ENCODE measurements around the gene CAPRIN1.
"Not testable (repeated sequence)": the region's sequence is repeated elsewhere in the genome, so short reads cannot be mapped to it uniquely, and the experiment has no call there.

Gene CAPRIN1

DNA sequence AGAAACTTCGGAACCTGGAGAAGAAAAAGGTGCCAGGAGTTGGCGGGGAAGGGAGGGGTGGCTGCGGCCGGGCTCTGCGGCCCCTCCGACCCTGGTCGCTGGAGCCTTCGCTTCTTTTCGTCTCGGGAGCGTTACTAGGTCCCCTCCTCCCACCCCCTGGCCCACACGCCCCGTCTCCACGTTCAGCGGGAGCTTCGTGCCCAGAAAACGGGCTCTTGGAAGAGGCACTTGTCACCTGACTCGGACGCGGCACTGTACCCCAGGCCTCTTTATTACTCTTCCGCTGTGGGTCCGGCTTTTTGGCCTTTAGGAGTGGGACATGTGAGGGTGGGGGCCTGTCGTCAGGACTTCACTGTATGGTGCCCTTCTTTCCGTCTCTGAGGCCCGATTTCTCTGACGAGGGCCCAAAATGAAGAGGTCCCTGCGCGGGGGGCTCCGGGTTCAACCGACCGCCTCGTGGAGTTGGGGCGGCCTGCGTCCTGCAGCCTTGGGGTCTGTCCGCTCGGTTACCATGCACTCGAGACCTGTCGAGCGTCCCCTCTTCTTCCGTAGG, 1.2 kb downstream of the CAPRIN1 start:
- DNase-seq, result no peak

DNA sequence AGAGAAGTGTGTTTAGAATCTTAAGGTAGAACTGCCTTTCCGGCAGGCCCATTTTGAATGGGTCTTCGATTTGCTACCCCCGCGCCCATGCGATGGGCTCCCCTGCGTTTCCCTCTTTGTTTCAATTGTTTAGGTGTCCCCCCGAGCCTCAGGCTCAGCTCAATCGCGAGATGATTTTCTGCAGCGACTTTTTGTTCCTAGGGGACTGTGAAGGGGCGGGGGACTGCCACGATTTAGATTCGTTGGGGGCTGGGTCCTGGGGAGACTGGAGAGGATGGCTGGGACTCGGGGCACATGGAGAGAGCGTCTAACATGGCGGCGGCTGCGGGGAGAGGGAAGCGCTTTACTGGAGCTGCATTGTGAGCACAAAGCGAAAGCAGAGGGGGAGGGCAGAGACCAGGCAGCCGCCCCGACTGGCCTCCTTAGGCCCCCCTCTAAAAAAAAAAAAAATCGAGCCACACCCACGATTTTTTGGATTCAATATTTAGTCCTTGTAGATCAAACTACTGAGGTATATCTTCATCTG, 1.7 kb downstream of the CAPRIN1 start:
- peak; percentile 81 to 84 for DNase-seq

- DNase-seq, result not testable (repeated sequence)
Measured at GRCh38 chr11:34054351-34054750, 2.8 kb downstream of the CAPRIN1 start.

DNA sequence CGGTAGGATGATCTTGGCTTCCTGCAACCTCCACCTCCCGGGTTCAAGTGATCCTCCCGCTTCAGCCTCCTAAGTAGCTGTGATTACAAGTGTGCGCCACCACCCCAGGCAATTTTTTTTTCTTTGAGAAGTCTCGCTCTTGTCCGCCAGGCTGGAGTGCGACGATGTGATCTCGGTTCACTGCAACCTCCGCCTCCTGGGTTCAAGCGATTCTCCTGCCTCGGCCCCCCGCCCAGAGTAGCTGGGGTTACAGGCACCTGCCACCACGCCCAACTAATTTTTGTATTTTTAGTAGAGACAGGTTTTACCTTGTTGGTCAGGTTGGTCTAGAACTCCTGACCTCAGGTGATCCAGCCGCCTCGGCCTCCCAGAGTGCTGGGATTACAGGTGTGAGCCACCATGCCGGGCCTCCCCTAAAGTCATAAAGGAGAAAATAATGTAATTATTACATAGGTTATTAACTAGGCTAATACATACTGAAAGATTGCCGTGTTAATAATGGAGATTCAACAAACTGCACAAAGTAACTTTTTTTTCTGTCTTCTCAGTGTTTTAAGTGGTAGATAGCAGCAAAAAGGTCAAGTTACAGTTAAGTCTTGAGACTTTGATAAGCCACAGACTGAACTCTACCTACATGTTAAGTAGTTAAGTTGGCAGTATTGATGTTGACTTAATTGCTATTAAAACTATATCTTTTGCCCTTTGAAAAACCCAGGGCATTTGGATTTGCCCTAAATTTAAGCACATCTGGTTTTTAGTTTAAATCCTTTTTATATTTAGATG, 3.9 kb downstream of the CAPRIN1 start:
- DNase-seq, result no peak

DNA sequence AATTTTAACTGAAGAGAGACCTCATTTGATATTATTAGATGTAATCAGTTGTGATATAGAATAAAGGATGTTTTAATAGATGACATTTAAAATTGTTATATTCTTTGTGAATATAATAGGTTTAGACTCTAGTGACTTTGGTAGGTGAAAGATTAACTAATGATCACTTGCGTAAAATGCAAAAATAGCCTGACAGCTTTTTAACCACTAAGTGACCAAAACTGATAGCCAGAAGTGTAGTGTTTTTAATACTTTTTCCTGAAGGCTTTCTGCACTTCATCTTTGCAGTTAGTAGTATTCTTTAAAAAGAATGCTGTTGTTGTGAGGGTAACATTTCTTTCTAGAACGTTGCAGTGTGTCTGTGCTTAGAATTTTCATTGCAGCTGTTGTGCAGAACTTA, 5.1 kb downstream of the CAPRIN1 start:
- no peak for DNase-seq

DNA sequence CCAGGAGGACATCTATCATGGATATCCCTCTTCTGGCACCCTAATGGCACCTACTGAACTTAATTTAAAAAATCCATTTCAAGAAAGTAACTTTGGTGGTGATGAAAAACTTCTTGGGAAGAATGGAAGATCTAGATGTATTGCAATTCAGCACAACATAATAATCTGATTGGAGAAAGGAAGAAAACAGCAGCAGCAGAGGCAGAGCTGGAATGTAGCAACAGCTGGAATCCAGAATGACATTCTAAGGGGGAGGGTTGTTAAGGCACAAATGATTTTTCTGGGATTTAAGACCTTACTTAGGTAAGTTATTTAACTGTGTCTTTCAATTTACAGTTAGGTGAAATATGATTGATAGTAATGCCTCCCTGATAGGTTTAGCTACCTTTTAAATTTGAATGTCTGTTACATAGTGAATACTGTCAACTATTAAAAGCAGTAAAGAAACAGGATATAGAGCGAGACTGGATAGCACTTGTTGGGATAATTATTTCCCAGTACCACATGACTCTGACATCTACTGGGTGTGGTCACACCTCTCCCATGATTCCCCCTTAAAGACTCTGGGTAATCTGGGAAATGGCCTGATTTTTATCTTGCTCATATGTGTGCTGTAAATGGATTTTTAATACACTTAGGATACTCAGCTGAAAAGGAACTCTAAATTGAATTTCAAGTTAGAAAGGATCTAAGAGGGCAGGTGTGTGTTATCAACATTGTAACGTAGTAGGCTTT, 11.7 kb downstream of the CAPRIN1 start:
- no peak for DNase-seq

DNA sequence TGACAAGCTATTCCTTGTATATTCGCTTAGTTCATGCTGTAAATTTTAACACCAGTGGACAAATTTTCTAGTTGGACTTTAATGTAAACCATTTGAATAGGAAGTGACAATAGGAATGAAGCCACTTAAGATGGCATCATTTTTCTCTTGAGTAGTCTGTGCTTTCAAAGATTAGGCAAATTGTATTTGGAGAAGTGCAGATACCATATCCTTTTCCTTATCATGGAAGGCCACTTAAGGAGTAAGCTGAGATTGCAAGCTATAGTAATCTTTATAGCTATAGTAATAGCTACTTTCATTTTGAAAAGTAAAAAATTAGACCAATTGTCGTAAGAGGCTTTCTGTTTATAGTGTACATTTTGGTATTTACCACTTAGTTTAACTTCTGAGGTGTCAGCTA, 12.8 kb downstream of the CAPRIN1 start:
- no peak for DNase-seq

DNA sequence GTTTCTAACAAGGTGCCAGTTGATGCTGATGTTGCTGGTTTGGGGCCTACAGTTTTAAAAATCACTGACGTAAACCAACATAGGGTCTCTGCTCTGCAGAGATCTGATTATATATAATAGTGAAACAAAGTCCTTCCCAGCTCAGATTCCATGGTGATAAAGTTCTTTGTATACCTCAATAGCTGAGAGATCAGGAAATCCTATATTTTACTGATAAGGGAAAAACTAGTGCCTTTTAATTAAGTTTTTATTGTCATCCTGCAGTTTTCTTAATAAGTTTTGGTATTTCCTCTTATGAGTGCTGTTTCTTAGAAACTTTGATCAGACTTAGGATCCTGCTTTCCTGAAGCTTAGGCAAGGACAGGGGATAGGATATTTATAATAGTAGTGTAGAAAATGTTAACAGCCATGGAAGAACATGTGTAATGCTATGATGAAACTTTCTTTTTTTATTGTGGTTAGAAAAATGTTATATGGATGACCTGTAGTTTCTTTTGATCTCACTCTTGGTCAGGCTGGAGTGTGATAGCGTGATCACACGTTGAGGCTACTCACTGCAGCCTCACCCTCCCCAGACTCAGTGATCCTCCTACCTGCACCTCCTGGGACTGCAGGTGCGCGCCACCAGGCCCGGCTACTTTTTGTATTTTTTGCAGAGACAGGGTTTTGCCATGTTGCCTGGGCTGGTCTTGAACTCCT, 14.1 kb downstream of the CAPRIN1 start:
- peak in 1 of 2 donors; percentile 28 for DNase-seq

- DNase-seq, result not testable (repeated sequence)
Measured at GRCh38 chr11:34066766-34067165, 15.2 kb downstream of the CAPRIN1 start.

GRCh38 chr11:34067383-34068065, 16.0 kb downstream of the CAPRIN1 start:
- DNase-seq, result no peak

GRCh38 chr11:34068111-34068510, 16.6 kb downstream of the CAPRIN1 start:
- DNase-seq, result no peak

DNA sequence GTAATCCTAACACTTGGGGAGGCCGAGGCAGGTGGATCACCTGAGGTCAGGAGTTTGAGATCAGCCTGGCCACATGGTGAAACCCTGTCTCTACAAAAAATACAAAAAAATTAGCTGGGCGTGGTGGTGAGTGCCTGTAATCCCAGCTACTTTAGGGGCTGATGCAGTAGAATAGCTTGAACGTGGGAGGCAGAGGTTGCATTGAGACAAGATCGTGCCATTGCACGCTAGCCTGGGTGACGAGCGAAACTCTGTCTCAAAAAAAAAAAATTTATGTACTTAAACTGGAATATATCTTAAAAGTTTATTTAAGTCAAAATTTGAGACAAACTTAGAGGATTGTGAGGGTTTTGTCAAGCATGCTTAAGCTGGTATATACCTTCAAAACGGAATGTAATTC, 19.8 kb downstream of the CAPRIN1 start:
- DNase-seq, result not testable (repeated sequence)

- DNase-seq, result no peak
Measured at GRCh38 chr11:34072041-34072440, 20.5 kb downstream of the CAPRIN1 start.

DNA sequence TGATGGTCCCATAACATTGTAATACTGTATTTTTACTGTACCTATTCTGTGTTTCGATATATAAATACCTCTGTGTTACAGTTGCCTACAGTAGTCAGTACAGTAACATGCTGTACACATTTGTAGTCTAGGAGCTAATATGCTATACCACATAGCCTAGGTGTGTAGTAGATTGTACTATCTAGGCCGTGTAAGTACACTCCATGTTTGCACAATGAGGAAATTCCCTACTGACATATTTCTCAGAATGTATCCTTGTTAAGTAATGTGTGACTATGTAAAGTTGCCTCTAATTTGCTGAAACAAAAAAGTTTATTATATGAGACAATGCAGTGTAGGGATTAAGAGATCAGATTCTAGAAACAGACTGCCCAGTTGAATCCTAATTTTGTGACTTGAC, 21.3 kb downstream of the CAPRIN1 start:
- DNase-seq, result no peak

GRCh38 chr11:34074391-34074790, 22.9 kb downstream of the CAPRIN1 start:
- no peak for DNase-seq

GRCh38 chr11:34075178-34075820, 23.8 kb downstream of the CAPRIN1 start:
- DNase-seq, result no peak

GRCh38 chr11:34080609-34081008, 29.1 kb downstream of the CAPRIN1 start:
- DNase-seq, result no peak

DNA sequence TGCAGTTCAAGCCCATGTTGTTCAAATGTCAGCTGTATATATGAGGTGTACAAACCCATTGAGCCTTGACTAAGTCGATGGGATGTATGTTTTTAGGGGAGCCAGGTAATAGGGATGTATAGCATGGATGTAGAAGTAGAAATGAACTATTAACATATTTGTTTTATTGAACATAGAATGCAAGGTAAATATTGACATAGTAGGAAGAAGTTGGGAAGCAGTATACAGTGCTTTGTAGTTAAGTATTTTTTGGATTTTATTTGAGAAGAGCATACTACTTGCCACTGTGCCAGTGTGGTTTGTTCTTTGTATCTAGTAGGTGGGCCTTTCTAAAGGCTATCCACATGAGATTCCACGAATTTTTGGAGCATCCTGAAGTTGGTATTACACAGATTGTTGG, 33.1 kb downstream of the CAPRIN1 start:
- no peak for DNase-seq

- peak in 1 of 2 donors; percentile 52 for DNase-seq
Measured at GRCh38 chr11:34086554-34087283, 35.2 kb downstream of the CAPRIN1 start.

DNA sequence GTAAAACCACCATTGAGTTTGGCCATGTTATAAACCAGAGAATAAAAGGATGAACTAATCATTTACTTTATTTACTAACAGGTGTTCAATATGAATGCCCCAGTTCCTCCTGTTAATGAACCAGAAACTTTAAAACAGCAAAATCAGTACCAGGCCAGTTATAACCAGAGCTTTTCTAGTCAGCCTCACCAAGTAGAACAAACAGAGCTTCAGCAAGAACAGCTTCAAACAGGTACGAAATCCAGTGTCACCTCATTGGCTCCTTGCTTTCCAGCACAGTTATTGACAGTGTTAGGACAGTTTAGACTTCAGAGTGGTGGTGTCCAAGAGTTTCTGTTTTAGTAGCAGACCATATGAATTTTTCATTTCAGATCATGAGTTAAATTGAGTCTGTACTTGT, 40.3 kb downstream of the CAPRIN1 start:
- DNase-seq, result no peak

GRCh38 chr11:34094900-34095299, 43.4 kb downstream of the CAPRIN1 start:
- not testable (repeated sequence) for DNase-seq

All from CD4-positive, alpha-beta T cell treated with Interleukin-4 for 1 hour (primary cell).